ENCODE results near the gene C16orf95.
"Not testable (repeated sequence)": the region's sequence is repeated elsewhere in the genome, so short reads cannot be mapped to it uniquely, and the experiment has no call there.

The C16orf95 gene, protein sequence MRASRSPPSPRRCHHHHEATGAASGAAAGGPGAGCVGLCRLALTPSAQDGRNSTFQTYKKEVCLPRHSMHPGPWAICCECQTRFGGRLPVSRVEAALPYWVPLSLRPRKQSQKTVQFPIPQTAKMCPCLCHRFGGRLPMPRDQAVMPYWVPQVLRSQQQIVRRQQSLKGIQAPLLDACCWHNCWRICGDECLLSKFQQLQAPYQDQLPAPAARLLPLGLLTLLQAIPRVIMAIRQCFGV

DNA sequence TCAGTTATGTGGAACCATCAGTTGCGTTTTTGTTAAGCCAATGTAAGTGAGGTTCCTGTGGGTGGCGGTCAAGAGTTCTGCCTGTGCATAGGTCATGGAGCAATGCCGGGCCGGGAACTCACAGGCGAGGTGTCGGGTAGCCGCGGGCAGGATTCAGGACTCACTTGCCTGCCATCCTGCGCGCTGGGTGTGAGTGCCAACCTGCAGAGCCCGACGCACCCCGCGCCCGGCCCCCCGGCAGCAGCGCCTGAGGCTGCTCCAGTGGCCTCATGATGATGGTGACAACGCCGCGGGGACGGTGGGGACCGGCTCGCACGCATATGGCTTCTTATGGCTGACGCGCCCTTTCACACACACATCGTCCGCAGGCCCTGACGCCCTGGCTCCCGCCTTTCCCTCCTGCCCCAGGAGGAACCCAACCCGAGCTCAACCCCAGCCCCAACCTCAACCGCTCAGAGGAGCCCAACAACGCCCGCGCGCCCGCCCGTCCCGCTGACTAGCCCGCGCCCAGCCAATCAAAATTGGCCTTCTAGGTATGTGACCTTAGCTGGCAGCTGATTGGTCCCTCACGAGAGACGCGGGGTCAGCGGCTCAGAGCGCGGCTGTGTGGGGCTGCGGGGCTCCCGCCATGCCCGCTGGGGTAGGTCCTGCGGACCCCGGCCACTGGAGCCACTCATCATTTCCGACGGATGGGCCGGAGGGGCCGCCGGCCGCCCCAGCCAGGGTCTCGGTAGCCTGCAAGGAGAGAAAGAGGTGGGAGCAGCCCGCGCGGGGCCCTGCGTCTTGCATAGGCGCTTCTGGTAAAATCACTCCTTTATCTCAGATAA is at the start of gene C16orf95:
TSS of gene C16orf95 (minus strand) at position 470 of the 827 bp plus-strand sequence. CDS start at position 320, 150 bp downstream.
- peak; percentile 47 for DNase-seq

DNA sequence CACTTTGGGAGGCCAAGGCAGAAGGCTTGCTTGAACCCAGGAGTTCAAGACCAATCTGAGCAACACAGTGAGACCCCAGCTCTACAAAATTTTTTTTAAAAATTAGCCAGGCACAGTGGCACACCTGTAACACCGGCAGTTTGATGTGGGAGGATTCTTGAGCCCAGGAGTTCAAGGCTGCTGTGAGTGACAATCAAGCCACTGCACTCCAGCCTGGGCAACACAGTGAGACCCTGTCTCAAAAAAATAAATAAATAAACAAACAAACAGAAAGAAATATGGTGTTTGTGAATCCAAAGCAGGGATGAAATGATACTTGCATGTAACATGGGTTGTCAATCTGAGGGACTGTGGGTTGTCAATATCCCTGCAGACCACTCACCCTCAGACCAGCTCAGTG is 49.7 kb upstream of the C16orf95 start:
- DNase-seq: no peak

DNA sequence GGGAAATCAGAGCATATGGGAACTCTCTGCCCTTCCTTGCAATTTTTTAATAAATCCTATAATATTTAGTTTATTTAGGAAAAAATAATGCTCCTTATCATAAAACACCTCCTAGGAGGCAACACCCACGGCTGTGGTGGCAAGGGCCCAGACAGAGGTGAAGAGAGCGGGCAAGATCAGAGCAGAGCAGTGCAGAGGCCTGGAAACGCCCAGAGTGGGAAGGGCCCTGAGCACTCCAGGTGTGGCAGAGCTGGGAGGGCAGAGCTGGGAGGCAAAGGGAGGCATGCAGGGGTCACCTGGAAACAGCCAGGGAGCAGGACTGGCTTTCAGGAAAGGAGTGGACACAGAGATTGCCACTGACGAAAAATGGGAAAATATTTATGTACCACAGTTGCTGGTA is 49.1 kb upstream of the C16orf95 start:
- DNase-seq: no peak

DNA sequence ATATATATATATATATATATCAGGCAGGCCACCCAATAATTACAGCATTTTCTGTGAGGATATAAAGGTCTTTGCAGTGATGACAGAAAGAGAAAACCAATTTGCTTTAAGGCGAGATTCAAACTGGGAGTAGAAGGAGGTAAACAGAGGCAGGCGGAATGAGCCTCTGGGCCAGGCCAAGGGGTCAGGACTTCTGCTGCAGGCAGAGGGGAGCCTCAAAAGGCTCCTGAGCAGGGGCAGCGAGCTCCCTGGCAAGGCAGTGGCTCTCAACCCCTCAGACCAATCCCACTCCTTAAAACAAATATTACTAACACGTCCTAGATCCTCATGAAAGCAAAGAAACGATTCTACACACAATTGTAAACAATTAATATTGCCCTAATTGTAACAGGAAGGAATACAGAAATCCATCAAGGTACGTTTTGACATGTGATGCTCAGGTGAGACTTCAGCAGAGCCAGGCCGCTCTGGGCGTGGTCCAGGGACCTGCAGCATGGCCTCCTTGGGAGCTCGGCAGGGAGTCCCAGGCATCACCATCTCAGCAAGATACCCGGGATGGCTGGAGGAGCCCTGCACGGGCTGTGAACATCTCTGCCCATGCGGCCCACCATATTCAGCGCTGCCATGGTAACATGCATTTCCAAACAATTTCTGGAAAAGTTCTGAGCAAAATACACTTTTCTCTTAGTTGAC is 48.0 kb upstream of the C16orf95 start:
- no peak for DNase-seq

DNA sequence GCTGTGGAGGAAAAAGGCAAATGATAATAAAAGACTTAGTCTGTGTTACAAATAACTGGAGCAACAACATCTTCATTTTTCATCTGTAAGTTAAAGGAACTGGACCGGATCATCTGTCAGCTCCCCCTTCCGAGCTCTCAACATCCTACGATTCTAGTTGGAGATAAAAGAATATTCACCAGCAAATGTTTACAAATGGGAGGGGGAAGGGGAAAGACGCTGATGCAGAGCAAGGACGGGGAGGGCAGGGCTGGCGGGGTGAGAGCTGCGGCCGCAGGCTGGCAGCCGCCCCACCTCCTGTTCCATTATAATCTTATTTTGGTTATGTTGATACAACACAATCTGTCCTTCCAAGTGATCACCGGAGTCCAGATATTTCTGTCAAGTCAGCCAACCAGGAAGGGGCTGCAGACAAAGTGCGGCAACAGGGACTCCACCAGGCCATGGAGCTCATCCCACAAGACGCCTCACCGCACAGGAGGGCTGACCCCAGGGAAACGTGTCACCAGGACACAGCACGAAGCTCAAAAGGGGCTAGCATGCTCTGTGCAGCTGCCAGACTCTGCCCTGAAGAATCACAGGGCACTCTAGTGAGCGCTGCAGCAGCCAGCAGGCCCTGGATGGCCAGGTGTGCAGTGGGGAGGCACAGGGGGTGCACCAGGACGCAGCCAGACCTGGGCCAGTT is 46.7 kb upstream of the C16orf95 start:
- no peak for DNase-seq

DNA sequence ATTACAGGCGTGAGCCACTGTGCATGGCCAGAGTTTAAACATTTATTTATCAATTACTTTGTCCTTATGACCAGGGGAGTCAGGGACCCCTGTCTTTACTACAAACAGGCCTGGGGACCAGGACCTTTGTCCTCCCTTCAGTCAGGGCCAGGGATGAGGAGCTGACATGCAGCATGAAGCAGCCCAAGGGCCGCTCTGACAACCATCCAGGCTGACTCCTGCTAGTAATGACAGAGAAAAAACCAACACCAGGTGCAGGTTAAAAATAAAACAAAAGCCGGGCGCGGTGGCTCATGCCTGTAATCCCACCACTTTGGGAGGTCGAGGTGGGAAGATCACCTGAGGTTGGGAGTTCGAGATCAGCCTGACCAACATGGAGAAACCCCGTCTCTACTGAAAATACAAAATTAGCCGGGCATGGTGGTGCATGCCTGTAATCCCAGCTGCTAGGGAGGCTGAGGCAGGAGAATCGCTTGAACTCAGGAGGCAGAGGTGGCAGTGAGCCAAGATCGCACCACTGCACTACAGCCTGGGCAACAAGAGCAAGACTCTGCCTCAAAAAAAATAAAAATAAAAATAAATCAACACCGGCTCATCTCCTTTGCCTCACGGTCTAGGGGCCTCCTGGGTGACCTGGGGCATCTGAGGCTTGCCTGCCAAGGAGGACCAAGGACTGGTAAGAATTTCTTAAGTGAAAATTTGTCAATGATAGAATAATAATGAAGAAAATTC is 45.8 kb upstream of the C16orf95 start:
- DNase-seq: not testable (repeated sequence)

DNA sequence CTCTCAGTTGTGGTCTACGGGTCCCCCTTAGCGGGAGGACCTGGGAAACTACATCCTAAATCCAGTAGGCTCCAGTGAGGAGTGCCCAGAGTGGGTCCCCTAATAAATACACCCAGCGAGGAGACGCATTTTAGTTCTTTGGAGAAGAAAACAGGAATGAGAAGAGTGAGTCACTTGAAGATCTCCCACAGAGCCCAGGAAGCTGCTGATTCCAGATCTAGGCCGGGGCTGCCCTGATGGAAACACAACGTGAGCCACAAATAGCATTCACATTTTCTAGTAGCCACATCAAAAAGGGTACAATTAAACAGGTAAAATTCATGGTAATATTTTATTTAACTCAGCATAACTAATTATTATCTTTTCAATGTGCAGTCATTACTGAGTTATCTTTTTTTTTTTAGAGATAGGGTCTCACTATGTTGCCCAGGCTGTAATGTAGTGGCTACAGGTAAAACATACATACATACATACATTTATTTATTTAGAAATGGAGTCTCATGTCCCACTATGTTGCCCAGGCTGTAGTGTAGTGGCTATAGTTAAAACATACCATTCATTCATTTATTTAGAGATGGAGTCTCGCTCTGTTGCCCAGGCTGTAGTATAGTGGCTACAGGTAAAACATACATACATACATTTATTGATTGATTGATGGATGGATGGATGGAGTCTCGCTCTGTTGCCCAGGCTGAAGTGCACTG is 44.9 kb upstream of the C16orf95 start:
- DNase-seq: no peak

DNA sequence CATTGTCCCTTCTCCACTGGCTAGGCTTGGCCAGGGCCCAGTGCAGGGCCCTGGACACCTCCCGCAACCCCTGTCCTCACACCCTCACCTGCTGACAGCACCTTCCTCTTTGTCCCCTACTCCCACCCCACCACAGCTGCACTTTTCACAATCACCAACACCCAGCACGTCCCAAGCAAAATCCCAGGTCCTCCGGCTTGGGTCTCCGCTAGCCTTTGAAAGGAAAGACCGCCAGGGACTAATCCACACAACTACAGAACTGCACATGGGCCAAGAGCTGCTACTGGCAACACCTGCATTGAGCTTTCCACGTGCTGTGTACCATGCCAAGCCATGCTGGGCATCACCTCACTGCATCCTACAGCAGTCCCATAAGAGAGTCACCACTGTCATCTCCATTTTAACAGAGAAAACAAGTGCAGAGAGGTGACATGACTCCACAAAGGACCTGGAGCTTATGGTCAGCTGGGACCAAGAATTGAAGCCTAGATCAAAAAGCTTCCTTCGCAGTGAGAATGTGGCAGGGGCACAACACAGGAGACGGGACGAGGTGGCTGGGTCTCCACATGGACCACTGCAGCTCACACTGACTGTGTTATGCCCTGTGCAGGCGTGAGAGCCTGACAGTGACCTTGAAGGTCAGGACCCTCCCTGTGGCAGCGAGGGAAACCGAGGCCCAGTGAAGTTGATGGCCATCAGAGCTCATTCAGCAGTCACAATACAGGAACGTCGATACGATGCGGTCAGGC is 43.8 kb upstream of the C16orf95 start:
- DNase-seq: no peak

DNA sequence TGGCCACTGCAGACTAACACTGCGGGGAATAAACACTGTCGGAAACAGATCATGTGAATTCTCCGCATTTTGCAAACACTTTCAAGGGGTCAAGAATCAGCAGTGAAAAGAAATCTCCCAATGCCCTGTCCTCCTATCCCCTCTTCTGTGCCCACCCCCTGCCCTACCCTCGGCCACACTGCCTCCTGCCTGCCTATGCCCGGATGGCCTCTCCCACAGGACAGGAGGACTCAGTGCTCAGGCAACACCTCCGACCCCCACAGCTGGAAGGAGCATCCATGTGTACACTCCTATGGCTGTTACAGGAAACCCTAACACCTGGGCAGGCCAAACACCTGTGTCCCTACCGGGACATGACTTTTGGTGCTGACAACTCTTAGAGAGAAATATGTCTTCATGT is 41.9 kb upstream of the C16orf95 start:
- no peak for DNase-seq

DNA sequence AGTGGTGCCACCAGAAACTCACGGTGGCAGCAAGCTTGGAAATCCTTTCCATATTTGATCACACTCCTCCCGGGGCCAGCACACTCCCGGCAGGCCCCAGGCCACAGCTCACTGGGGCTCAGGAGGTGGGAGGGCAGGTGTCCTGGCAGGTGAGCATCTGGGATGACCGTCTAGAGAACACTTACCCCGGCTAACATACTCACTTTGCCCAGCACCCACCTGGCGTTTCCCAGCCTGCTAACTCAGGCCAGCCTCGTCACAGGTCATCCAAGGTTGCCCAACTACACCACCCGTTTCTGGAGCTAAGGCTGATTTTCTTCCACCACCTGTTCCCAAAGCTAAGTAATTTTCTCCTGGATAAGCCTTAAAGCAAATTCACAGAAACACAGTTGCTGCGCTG is 41.5 kb upstream of the C16orf95 start:
- no peak for DNase-seq

DNA sequence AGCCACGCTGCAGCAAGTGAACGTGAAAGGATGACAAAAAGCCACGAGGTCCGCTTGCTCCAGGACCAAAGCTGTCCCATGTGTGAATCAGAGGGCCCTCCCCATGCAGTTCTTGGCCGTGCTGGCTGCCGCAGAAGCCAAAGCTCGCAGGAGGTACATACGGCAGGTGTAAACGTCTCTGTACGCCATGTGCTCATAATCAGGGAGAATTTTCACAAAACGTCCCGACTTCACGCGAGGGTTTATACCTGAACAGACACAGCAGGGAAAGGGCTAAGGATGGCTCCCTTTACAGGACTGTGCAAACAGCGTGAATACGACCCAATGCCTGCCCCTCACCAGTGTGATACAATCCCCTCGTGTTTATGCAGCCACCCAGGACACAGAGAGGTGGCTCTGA is 41.1 kb upstream of the C16orf95 start:
- no peak for DNase-seq

DNA sequence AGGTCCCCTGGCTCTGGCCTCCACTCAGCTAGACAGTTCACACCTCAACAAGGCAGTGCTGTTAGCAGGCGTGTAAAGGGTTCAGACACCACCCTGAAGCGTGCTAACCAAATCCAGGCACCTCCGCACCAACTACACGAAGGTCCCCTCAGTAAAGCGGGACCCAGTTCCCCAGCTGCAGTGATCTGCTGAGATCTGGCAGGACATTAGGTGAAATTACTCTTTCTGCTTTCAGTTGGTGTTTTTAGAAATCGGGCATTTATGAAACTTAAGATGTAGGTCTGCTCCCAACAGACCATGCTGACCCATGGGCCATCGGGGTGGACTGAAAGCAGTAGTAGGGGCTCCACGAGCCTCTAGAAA is 39.3 kb upstream of the C16orf95 start:
- DNase-seq: no peak

DNA sequence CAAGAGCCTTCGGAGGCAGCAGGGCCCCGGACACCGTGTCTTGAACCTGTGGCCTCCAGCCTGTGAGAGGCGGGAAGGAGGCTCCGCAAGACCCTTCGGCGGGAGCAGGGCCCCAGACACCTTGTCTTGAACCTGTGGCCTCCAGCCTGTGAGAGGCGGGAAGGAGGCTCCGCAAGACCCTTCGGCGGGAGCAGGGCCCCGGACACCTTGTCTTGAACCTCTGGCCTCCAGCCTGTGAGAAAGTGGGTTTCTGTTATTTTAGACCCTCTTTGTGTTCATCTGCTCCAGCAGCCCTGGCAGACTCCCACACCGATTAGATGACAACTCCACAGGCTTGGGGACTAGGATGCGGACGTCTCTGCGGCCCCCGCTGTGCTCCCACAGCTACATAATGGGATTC is 36.4 kb upstream of the C16orf95 start:
- no peak for DNase-seq

DNA sequence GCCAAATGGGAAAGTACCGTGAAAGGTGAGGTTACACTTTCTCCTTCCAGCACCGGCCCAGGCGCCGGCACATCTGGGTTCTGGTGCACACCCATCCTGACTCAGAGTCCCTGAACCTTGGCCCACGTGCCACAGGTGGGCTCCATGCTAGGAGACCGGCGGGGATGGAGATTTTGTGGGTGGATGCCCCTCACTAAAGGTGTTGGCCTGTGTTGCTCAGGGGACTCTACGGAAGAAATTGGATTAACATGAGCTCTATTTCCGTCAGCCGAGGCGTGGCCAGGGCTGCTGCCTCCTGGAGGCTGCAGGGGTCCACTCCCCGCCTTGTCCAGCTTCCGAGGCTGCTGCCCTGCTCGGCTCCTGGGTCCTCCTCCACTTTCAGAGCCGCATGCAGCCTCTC is 35.6 kb upstream of the C16orf95 start:
- no peak for DNase-seq

DNA sequence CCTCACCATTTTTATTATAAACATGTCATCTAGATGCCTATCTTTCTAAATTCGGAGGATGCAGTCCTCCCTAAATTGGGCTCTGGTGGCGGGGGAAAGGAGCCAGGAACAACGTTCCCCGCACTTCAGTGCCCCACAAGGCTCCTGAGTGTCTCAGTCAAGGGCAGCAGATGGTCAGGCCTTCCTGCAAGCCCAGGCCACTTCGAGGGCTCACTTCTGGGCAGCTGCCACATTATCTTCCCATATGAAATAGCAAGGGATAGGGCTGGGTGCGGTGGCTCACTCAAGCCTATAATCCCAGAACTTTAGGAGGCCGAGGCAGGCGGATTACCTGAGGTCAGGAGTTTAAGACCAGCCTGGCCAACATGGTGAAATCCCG is 34.1 kb upstream of the C16orf95 start:
- no peak for DNase-seq

DNA sequence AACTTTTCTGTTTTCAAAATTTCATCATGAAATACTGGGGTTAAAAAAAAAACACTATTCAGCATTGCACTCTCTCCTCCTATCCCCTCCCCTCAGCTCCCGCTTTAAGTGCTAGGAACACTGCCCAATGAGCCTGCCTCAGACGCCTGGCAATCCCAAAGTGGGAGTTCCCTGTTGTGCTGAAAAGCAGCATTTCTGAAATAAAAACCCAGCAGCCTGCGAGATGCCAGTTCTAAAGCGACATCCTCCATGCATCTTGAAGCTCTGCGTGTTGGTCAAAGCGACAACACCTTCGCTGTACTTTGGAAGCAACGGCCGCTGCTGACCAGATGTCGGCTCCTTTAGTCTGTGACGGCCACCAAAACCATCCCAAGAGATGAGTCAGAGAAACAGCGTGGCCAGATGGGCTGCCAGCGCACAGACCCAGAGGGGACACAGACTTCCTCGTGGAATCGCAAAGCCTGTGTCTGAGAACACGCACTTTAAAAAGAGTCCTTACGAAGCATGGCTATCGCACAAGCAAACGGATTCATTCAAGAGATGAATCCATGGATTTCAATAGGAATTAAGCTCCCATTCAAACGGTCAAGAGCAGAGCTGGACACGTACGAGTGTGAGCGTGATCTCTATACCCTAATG is 33.6 kb upstream of the C16orf95 start:
- DNase-seq: no peak

DNA sequence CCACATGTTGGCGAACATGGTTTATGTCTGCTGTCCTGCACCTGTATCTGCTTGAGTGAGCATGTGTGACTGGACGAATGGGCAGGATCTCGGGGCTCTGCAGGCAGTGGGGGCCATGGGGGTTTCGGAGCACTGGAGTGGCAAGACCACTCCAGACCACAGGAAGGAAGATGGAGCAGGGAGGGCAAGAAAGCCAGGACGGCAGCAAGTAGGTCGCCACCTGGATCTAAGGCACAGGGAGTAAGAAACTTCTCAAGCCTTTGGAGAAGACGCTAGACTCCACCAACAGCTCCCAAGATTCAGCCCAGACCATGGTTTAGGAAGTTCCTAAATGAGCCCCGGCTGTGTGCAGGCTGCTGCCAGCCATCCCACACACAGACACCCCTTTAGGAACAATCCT is 32.8 kb upstream of the C16orf95 start:
- no peak for DNase-seq

DNA sequence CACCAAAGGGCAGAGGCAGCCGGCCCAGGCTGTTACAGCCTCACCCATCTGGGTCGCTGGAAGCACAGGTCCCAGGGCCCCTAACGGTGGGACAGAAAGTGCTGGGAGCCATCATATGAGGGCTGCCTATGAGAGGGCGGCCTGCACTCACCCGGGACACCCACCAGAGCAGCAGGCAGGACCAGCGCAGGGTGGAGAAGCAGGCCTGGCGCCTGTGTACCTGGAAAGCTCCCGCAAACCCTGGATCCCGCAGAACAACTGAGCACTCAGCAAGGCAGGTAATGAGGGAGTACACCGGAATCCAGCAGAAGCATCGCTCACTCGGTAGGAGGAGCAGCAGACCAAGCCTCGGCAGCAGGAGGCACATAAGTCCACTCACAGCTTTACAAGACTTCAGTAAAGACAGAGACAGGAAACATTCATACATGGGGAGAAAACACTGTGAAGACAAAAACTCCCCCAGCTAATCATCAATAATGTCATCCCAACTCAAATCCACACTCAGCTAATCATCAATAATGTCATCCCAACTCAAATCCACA is 31.5 kb upstream of the C16orf95 start:
- no peak for DNase-seq

DNA sequence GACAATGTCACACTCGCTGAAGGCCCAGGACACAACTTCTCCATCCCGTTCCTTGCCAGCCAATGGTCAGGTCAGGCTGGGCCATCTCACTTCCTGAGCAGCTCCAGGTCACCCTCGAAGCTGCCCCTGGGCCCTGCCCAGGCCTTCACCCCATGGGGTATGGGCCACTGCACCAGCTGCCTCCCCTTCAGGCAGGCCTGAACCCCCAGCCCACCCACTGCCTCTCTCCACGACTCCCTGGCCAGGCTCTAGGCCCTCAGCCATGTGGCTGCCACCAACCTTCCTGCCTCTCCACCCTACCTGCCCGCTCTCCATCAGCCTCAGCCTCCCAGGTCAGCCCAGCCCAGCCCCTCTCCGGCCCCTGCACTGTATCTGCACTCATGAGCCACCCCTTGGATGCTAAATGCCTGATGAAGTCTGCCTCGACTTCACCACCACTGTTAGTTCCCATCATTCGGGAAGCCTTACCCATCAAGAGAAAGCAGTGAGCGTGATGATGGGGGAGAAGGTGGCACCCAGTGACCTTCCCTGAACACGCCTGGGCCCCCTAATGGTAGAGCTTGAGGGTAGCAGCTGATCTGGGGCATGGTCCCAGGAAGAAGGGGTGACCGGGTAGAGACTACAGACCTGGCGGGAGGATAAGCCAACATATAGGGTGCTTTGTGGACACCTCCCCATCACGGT is 30.9 kb upstream of the C16orf95 start:
- DNase-seq: no peak

DNA sequence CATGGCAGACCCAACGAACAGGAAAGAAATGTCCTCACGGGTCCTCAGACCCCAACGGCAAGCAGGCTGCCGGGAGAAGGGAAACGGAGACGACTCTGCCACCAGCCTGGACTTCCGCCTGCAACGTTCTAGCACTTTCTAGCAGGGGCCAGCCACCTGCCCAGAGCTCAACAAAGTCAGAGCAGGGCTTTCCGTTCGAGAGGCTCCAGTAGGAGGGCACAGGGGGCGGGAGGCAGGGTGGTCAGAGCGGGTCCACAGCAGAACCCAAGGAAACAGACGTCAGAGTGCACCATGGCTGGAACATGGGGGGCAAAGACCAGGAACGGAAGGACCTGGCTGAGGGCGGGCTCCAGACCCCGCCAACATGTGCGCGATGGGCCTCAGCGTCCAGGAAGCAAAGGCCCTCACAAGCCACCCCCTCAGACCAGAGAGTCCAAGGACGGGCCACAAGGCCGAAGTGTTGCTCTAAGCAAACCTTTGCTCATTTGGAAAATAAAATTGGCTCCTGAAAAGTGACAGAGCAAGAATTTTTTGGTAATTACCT is 29.4 kb upstream of the C16orf95 start:
- DNase-seq: no peak
